ENCODE measurements around the gene SGPP1. TPM values are rescaled to one million over a fixed set of nuclear protein-coding genes. Genes with fewer than 3 reads are reported as not detected.

SGPP1 gene
- total and polyA plus RNA-seq, 2 of the 4 experiments (the other 2 are of a cell fraction), result 8.6 to 11.1 TPM

- POLR2A ChIA-PET (ENCODE audit: unreplicated experiment), result no interaction called here
- no peaks in the 10 kb centered on the region for H3K36me3 ChIP-seq (ENCODE audit: control insufficient read depth, insufficient read depth, low read length)
- H3K27ac ChIP-seq (ENCODE audit: insufficient read depth, low read length), result no peak overlapping the region
- H3K4me1 ChIP-seq (ENCODE audit: control insufficient read depth, insufficient read depth, low read length), result no peaks in the 10 kb centered on the region
- H2BK120ac ChIP-seq (ENCODE audit: low read depth, low read length), result no peak overlapping the region
- H3K9ac ChIP-seq (ENCODE audit: low read depth, low read length), result no peak overlapping the region
- BruUV-seq (replicated peaks), result no TSS peak
- CTCF ChIA-PET, result interaction anchor here (1.1 kb wide), 1 partner anchor 13 kb away, joined by 3 read pairs; no protein-coding TSS in a partner anchor
- in situ Hi-C loops (cut with MboI; ENCODE audit: low sequenced_read_pairs) (loop anchor here (25.0 kb wide), 1 partner anchor 370 kb away; no protein-coding TSS in a partner anchor), intact Hi-C loops (cut with micrococcal nuclease) (no loop called here), dilution Hi-C loops (cut with HindIII; ENCODE audit: low sequenced_read_pairs, unreplicated experiment) (no loop called here)
- no peak overlapping the region for H3K56ac ChIP-seq (ENCODE audit: extremely low read depth, insufficient read depth, low read length)
- no peaks in the 10 kb centered on the region for H3K27me3 ChIP-seq (ENCODE audit: control insufficient read depth, insufficient read depth, low read length)
- H3K23ac ChIP-seq (ENCODE audit: low read depth, low read length), result no peak overlapping the region
- H2AK9ac ChIP-seq (replicated peaks; ENCODE audit: low read depth, low read length, poor library complexity), result no peak overlapping the region
- no peak overlapping the region for H3K18ac ChIP-seq (ENCODE audit: low read depth, low read length)
- no peak for TF ChIP-seq MAFK (IDR thresholded peaks at IDR 0.05; ENCODE audit: low read depth, low read length)
- no peak for TF ChIP-seq RCOR1 (IDR thresholded peaks at IDR 0.05; ENCODE audit: insufficient replicate concordance, low read length)
- TF ChIP-seq CEBPB (IDR thresholded peaks at IDR 0.05; ENCODE audit: low read depth, low read length), result no peak
- no peak for TF ChIP-seq NFE2L2 (IDR thresholded peaks at IDR 0.05; ENCODE audit: low read depth, low read length)
- no peak for TF ChIP-seq RAD21 (IDR thresholded peaks at IDR 0.05; ENCODE audit: low read length)
- TF ChIP-seq CTCF (conservative IDR thresholded peaks at IDR 0.05; ENCODE audit: low read depth, low read length), result no peak
- no peak for TF ChIP-seq FOS (IDR thresholded peaks at IDR 0.05; ENCODE audit: low read depth, low read length)
- TF ChIP-seq MXI1 (IDR thresholded peaks at IDR 0.05; ENCODE audit: borderline replicate concordance, low read depth, low read length), result no peak
- TF ChIP-seq ELK1 (IDR thresholded peaks at IDR 0.05; ENCODE audit: borderline replicate concordance, low read depth, low read length), result no peak
- no peak for TF ChIP-seq SMC3 (IDR thresholded peaks at IDR 0.05; ENCODE audit: low read depth, low read length)
- TF ChIP-seq USF2 (IDR thresholded peaks at IDR 0.05; ENCODE audit: low read depth, low read length), result no peak
- no peak for TF ChIP-seq CHD1 (IDR thresholded peaks at IDR 0.05; ENCODE audit: low read depth, low read length)
- TF ChIP-seq BHLHE40 (IDR thresholded peaks at IDR 0.05; ENCODE audit: low read depth, low read length), result no peak
- TF ChIP-seq RFX5 (IDR thresholded peaks at IDR 0.05; ENCODE audit: low read depth, low read length), result no peak
- TF ChIP-seq POLR2A (IDR thresholded peaks at IDR 0.05; ENCODE audit: low read depth, low read length), result no peak
- no peak for TF ChIP-seq MAZ (IDR thresholded peaks at IDR 0.05; ENCODE audit: borderline replicate concordance, low read depth, low read length)
- no peak overlapping the region for H4K91ac ChIP-seq (ENCODE audit: insufficient read depth, low read depth, low read length)
- no peak overlapping the region for H2AK5ac ChIP-seq (ENCODE audit: low read depth, low read length)
- H2AFZ ChIP-seq (replicated peaks; ENCODE audit: low read length, poor library complexity), result no peak overlapping the region
- H3K14ac ChIP-seq (replicated peaks; ENCODE audit: low read depth, low read length), result no peak overlapping the region
- no peak overlapping the region for H3K4me3 ChIP-seq (ENCODE audit: insufficient read depth, low read depth, low read length)
- H3K79me1 ChIP-seq (ENCODE audit: low read depth in 1 of 2, low read length in 2 of 2), result no peaks in the 10 kb centered on the region
- no peak overlapping the region for H2BK15ac ChIP-seq (ENCODE audit: low read depth, low read length)
- H3K4ac ChIP-seq (ENCODE audit: low read depth, low read length), result no peak overlapping the region
- no peak overlapping the region for H4K8ac ChIP-seq (ENCODE audit: low read depth in 2 of 2, low read length in 2 of 2)
- no peak overlapping the region for H2BK5ac ChIP-seq (ENCODE audit: low read depth, low read length, poor library complexity, severe bottlenecking)
- no peak for ATAC-seq (ENCODE audit: low read depth)
- H2BK20ac ChIP-seq (ENCODE audit: low read depth, low read length), result no peak overlapping the region
- H3K9me1 ChIP-seq (ENCODE audit: insufficient read depth, low read length), result no peaks in the 10 kb centered on the region
- no peak overlapping the region for H4K5ac ChIP-seq (ENCODE audit: low read depth, low read length)
- DNase-seq, result no peak
- H3K4me2 ChIP-seq (ENCODE audit: low read depth, low read length), result no peak overlapping the region
- H4K20me1 ChIP-seq (ENCODE audit: insufficient read depth, low read length), result no peaks in the 10 kb centered on the region
- no peaks in the 10 kb centered on the region for H3K9me3 ChIP-seq (ENCODE audit: control insufficient read depth, insufficient read depth, low read length)
Measured at GRCh38 chr14:63757211-63757610, 29.3 kb upstream of the SGPP1 start.
